ENCODE results near the gene DHX16. TPM values are rescaled to one million over a fixed set of nuclear protein-coding genes. Genes with fewer than 3 reads are reported as not detected.

The DHX16 gene
- total and polyA plus RNA-seq, 9 of the 15 experiments (the other 6 are each of a cell fraction or from before 2014, with no cell fraction given): 14.6 to 66.1 (median 47.5) TPM

- TF ChIP-seq TRIM25 (IDR thresholded peaks at IDR 0.05; ENCODE audit: borderline replicate concordance): peak; percentile 77; the same call in 1 of the 2 replicates
- no peak for TF ChIP-seq ZNF232 (CRISPR knock-in tag; IDR thresholded peaks at IDR 0.05)
- TF ChIP-seq E2F1 (CRISPR knock-in tag; IDR thresholded peaks at IDR 0.05): peak; percentile 91; the same call in 1 of the 2 replicates
- peak; percentile 41; the same call in 1 of the 2 replicates for TF ChIP-seq KAT8 (IDR thresholded peaks at IDR 0.05; ENCODE audit: low read depth)
- no peak for TF ChIP-seq MCM3 (IDR thresholded peaks at IDR 0.05)
- peak; percentile 70 for TF ChIP-seq ZFP1 (CRISPR knock-in tag; IDR thresholded peaks at IDR 0.05)
- TF ChIP-seq ZNF740 (CRISPR knock-in tag; IDR thresholded peaks at IDR 0.05): no peak
- TF ChIP-seq ZNF740 (tag; IDR thresholded peaks at IDR 0.05): peak in 1 of 2 experiments; percentile 30; a peak in 1 of 4 replicates
- no peak for TF ChIP-seq PRDM10 (IDR thresholded peaks at IDR 0.05; ENCODE audit: partially characterized antibody)
- TF ChIP-seq SMC3 (conservative IDR thresholded peaks at IDR 0.05; ENCODE audit: insufficient read depth, low read depth, low read length): no peak
- no peak for TF ChIP-seq GATAD2A (IDR thresholded peaks at IDR 0.05)
- peak; percentile 94; the same call in 1 of the 2 replicates for TF ChIP-seq CAMTA2 (CRISPR knock-in tag; conservative IDR thresholded peaks at IDR 0.05)
- TF ChIP-seq NONO (IDR thresholded peaks at IDR 0.05; ENCODE audit: low read depth in 2 of 2, low read length in 1 of 2): peak; percentile 47 to 91; a peak in 2 of 4 replicates
- peak; percentile 94 for TF ChIP-seq THAP7 (CRISPR knock-in tag; IDR thresholded peaks at IDR 0.05)
- TF ChIP-seq TFAP4 (CRISPR knock-in tag; IDR thresholded peaks at IDR 0.05; ENCODE audit: borderline replicate concordance): 0 out of 2 replicates have a peak, but pooled peaks have one; percentile 19
- peak; percentile 92 for TF ChIP-seq KLF13 (tag; IDR thresholded peaks at IDR 0.05; ENCODE audit: borderline replicate concordance, low read depth)
- no peak for TF ChIP-seq DMBX1 (CRISPR knock-in tag; IDR thresholded peaks at IDR 0.05; ENCODE audit: borderline replicate concordance)
- peak; percentile 98 for TF ChIP-seq CREM (IDR thresholded peaks at IDR 0.05; ENCODE audit: low read depth)
Observed at GRCh38 chr6:30616811-30617564, 55.8 kb downstream of the DHX16 start, which contains the start of gene PPP1R10 (continued).

Data from K562 (cell line).